Superior temporal gyrus (tissue), 1 donor: Measurements from ENCODE around the gene USP48.

Source experiments
- DNase-seq: peaks from one replicate; pipeline ENCODE4 v3.0.0-alpha.2; 2016; ENCODE audit errors: extremely low spot score

The USP48 gene

GRCh38 chr1:21749859-21750468 lies 33.0 kb downstream of the USP48 start:
- no peak for DNase-seq

GRCh38 chr1:21749109-21749508 lies 33.8 kb downstream of the USP48 start:
- no peak for DNase-seq

DNA sequence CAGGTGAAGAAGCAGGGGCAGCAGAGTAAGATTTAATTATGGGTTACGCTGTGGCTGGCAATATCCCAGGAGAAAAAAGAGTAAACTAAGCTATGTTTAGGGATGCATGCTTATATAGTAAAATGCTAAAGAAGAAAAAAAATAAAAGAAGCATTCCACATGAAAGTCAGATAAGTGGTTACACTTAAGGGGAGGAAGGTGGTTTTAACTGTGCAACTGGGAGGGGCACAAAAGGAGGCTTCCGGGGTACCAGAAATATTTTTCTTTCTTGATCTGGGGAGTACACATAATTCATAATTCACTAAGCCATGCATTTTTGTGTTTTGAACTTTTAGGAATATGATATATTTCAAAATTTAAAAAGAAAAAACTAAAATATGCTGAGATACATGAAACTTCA lies 39.5 kb downstream of the USP48 start:
- no peak for DNase-seq

DNA sequence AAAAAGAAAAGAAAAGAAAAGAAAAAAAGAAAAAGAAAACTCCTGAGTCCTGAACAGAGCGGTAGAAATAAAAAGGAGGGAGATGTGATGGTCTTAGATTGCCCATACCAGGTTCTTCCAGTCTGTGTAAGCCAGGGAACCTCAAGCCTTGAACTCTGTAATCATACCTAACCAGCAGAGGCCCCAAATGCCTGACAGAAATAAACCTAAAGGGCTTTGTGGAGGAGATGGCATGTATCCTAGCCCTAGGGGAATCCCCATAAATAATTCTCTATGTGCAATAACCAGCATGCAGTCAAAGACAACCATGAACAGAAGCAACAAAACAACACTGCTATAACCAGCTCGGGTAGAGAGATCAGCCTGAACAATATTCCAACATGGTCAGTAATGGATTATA lies 40.4 kb downstream of the USP48 start:
- no peak for DNase-seq

DNA sequence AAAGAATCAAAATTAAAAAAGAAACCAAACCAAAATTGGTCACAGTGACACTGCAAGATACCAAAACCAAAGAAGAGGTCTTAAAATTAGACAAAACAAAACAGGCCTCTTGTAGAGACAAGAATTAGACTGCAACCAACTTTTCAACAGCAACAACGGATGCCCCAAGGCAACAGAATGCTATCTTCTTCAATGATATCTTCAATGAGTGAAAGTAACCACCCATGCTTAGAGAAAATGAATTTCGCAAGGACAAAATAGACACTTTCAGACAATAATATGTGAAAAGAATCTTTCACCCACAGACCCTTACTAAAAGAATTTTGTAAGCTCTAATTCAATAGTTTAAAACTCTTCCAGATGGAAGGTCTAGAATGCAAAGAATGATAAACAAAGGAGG lies 41.7 kb downstream of the USP48 start:
- no peak for DNase-seq

- no peak for DNase-seq
Measured at GRCh38 chr1:21736876-21737275, 46.1 kb downstream of the USP48 start.

- no peak for DNase-seq
Measured at GRCh38 chr1:21736011-21736410, 46.9 kb downstream of the USP48 start.

DNA sequence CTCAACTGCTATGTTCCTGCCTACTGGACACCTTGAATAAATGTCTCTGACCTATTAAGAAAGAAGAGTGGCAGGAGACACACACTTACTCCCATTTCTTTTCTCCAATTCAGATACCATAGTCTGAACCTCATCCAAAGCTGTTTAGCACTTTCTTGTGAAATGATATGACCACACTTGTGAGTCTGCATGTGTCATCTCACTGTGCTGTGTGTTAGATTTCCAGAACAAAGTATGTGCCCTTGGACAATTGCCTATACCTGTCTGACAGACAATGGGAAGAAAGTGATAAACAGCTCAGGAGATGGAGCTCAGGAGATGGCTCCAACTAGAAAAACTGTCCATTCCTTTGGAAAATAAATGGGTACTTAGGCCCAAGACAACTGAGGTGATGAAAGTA lies 48.4 kb downstream of the USP48 start:
- no peak for DNase-seq

- no peak for DNase-seq
Measured at GRCh38 chr1:21732664-21733063, 50.3 kb downstream of the USP48 start.

DNA sequence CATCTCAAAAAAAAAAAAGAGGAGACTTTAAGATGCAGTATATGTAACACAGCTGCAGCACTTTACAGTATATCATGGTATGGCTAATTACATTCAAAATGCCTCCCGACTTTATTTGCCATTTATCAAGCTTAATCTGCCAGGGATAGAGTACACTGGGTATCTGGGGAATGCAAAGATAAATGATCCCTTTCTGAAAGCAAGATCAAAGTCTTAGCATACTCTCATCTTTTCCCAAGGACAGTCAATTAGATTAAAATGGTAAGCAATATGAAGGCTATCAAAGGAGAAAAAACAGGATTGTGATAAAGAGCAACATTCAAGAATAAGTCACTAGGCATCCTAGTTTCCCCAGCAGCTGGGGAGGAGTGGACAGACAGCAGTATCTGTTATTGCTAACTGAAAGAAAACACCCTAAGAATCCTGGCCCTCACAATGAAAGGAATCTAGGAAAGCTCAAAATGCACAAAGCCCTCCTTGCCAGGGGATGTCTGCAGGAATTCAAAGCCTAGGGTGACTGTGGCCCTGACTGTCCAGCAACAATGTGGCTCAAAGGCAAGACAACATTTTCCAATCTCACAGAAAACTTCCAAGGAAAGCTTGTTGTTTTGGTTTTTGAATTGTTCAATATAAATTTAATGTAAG lies 57.1 kb downstream of the USP48 start:
- no peak for DNase-seq

- DNase-seq: no peak
Measured at GRCh38 chr1:21724570-21724969, 58.4 kb downstream of the USP48 start.

DNA sequence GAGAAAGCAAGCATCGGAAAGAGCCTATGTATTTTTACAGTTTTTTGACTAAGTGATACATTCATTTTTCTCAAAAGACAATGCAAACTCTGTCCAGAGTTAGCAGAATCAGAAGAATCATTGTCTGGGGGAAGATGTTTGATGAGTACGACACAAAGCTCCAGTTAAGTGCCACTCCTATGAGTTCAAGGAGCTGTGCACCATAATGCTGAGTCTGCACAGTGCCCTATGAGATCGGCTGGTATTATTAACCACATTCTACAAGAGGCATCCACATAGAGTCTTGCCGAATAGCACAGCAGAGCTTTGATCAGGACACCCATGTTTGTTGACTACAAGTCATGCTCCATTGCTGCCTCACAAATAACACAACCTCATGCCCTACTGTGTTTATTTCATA lies 58.9 kb downstream of the USP48 start:
- no peak for DNase-seq

DNA sequence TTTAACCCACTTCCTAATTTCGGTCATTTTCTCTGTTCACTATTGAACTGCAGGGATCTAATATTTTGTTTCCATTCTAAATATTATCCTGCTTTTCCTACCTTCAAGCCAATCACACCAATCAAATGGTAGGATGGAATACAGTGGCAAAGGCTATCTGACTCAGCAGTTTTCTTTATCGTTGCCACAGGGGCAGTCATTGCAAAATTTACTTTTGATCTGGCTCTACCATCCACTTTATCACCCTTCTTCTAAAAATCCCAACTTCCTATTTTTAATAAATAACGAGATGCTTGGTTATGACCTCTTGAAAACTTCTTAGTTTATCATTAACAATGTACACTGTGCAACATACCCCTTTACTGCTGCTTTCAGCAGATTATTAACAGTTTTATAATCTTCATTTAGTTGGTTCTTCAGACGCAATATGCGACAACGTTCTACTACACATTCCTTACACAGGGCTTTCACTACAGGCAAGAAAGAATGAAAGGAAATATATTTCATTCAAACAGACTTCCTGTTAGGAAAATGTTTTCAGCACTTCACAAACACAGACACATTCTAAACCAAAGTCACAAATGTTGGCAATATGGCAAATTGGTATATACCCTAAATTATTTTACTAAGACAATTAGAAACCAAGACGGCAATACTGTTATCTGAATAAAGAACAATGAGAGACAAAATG lies 61.5 kb downstream of the USP48 start:
- no peak for DNase-seq

DNA sequence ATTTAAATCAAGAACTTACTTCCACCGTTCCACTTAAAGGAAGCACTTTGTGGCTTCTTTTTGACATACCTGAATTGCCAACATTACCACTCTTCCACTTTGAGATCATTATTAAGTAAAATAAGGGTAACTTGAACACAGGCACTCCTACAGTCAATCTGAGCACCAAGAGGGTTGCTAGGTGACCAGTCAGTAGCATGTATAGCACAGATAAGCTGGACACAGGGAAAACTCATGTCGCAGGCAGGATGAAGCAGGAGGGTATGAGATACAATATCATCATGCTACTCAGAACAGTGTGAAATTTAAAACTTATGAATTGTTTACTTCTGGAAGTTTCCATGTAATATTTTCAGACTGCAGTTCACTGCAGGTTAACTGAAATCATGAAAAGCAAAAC lies 66.8 kb downstream of the USP48 start:
- DNase-seq: no peak

DNA sequence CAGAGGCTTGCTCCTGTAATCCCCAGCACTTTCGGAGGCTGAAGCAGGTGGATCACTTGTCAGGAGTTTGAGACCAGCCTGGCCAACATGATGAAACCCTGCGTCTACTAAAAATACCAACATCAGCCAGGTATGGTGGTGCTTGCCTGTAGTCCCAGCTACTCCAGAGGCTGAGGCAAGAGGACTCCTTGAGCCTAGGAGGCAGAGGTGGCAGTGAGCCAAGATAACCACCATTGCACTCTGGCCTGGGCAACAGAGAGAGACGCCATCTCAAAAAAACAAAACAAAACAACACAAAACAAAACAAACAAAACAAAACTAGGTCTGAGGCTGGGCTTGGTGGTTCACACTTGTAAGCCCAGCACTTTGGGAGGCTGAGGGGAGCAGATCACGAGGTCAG lies 75.1 kb downstream of the USP48 start:
- no peak for DNase-seq

- no peak for DNase-seq
Measured at GRCh38 chr1:21707086-21707840, 75.7 kb downstream of the USP48 start.

DNA sequence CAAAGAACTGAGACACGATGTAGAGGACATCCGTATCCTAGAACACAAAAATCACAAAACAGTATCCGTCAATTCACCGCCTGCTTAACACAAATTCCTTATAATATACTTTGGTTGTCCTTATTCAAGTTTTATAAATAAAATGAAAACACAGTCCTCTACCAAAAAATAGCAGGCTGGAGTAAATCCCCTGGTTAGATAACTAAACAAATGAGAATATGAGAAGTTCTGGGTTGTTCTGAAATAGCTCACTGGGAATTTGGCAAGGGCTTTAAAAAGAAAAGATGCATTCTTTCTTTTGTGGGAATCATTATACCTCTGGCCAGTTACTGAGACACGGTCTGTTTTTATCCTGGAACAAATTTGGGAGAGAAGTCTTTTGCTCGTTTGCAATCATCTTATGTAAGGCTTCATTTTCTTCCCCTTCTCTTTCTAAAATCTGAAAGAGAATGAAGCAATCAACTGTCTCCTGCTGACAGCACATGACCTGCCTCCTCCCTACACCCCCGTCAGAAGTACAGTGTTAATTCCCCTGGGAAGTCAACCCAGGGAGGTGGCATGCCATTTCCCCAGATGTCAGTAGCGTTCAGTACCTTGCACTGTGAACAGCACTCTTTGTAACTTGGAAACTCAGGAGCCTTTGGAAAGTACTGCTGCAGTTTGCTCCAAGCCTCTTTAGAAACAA lies 76.7 kb downstream of the USP48 start:
- DNase-seq: peak; percentile 75

- DNase-seq: peak; percentile 92
Measured at GRCh38 chr1:21705303-21705980, 77.5 kb downstream of the USP48 start.

DNA sequence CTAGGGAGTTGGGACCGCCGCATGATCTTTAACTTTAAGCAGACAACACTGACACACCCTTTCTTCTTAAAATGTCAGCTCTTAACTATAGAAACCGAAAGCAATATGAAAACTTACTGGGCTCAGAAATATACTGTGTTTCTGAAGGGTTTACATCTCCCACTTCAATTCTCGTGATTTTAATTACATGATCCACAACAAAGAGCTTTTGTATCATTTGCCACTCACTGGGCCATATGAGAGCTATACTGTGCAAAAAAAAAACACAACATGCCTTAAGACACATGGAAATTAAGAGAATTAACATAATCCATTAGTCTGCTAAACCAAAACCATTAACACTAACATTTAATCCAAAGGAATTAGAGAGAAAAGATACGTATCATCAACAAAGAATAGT lies 78.8 kb downstream of the USP48 start:
- peak; percentile 57 for DNase-seq

GRCh38 chr1:21703318-21703963 lies 79.5 kb downstream of the USP48 start:
- DNase-seq: peak; percentile 66

DNA sequence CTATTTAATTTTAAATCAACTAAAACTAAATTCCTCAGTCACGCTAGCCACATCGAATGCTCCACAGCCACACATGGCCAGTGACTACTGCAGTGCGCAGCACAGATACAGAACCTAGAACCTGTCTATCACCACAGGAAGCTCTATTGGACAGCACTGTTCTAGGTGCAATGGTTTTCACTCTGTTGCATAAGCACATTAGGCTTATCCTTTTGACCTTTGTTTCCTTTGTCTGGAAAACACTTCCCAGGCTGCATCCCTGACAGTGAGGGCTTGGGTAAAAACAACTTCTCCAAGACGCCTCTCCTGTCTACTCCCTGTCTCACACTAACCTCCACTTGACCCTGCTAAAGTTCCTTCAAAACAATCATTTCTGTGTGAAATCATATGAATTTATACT lies 80.2 kb downstream of the USP48 start:
- DNase-seq: no peak
